HG02870 (cell line): ENCODE data around the gene OSBPL9.
A peak's percentile ranks its signal among the peaks of the same experiment; 100 is the strongest.
"Not testable (repeated sequence)": the region's sequence is repeated elsewhere in the genome, so short reads cannot be mapped to it uniquely, and the experiment has no call there.

Source experiments
- ATAC-seq: cut with Tn5 transposase; IDR thresholded peaks from one replicate; pipeline ENCODE4 v1.9.1; 2021; ENCODE audit warnings: mild to moderate bottlenecking, moderate library complexity; ENCODE audit not compliant: unreplicated experiment

Gene OSBPL9

DNA sequence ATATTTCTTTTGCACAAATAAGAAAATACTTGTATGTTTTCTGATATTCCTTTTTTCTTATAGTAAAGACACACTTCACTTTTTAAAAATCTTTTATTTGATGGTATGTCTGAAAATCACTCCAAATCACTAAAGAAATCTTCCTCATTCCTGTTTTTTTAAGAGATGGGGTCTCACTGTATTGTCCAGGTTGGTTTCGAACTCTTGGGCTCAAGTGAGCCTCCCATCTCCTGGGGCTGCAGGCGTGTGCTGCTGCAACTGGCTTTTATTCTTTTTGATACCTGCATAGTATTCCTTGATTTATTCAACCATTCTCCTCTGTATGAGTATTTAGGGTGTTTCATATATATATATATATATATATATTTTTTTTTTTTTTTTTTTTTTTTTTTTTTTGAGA is 88.1 kb downstream of the OSBPL9 start:
- ATAC-seq = no peak

DNA sequence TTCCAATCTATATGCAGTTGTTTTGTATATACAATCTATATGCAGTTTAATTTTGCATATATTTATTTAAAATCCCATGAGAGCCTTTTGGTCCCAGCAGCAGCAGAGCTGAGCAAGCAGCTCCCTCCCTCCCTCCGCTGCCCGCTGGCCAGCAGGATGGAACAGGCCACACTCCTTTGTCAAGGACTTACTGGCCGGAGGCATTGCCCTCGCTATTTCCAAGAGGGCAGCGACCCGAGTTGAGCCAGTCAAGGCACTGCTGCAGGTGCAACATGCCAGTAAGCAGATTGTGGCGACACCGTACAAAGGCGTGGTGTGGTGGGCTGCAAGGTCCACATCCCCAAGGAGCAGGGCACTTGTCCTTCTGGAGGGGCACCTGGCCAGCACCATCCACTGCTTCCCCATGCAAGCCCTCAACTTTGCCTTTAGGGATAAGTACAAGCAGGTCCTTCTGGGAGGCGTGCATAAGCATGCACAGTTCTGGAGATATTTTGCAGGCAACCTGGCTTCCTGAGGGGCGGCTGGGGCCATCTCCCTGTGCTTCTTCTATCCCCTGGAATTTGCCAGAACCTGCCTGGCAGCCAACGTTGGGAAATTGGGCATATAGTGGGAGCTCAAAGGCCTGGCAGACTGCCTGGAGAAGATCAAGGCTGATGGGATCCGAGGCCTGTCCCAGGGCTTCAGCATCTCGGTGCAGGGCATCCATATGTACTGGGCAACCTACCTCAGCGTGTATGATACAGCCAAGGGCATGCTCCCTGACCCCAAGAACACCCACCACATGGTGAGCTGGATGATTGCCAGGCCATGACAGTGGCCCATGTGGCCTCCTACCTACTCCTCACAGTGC is 92.2 kb downstream of the OSBPL9 start:
- ATAC-seq = no peak

DNA sequence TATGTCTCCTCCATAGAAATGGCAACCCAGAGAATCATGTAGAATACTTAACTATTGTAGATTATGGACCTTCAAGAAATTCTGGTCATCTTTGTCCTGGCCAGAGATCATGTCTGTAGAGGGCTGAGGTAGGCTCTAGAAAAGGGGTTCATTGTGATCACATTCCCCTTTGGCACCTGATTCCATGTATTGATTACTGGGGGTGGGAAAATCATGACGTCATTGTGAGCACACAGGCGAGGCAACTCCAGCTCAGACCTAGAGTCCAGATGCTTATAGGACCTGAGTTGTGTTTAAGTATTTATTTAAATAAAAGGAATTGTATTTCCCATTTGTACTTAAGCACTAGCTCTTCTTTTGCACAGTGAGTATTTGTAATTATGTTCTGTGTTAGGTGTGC is 93.1 kb downstream of the OSBPL9 start:
- ATAC-seq = no peak

DNA sequence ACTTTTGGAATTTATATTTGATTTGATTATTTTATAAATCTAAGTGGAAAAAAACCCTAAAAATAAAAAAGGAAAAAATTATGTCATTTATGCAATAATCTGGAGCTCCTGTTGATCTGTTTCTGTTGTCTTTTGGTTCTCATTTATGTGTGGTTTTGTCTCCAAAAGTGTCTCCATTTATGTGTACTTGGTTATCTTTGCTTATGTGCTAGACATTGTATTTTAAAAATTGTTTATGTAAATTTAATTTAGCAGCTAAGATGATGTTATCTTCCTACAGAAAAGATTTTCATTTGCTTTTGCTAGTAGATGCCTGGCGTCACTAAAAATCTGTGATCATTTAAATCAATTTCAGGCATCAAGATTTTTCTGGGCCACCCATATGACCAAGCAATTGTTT is 95.7 kb downstream of the OSBPL9 start:
- ATAC-seq = no peak

DNA sequence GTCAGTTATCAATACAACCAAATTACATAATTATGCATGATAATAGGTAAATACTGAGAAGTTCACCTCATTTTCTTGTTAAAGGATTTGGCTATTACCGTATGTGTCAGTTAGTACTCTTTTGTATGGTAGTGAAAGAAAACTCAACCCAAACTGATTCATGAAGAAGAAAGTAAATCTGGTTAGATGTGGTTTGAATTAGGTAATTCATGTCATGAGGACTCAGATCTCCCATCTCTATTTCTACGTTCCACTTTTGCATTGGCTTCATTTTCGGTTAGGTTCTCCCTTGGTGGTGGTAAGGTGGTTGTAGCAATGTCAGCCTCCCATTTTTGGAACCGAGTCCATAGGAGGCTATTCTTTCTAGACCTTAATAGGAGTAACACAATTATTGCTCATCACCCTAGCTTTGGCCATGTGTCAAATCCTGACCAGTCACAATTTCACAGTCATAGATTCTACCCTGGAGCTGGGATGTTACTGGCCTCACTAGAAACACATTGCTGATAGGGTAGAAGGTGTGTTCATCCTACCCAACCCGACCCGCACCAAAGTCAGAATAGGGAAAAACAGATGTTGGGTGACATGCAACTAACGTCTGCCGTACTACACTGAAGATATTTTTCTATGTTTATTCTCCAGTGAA is 97.6 kb downstream of the OSBPL9 start:
- ATAC-seq = no peak

DNA sequence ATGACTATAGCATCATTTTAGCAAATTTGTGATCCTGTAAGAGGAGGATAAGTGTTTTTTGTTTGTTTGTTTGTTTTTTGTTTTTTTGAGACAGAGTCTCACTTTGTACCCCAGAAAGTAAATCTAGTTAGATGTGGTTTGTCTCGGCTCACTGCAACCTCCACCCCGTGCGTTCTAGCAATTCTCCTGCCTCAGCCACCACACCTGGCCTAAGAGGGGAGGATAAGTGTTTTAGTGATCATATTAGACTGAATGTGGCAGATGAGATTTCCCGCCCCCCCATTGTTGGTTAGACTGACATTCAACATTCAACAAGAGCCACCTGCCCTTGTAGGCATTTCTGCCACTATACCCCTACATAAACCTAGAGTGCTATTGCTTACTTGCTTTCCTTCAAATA is 98.5 kb downstream of the OSBPL9 start:
- no peak for ATAC-seq

DNA sequence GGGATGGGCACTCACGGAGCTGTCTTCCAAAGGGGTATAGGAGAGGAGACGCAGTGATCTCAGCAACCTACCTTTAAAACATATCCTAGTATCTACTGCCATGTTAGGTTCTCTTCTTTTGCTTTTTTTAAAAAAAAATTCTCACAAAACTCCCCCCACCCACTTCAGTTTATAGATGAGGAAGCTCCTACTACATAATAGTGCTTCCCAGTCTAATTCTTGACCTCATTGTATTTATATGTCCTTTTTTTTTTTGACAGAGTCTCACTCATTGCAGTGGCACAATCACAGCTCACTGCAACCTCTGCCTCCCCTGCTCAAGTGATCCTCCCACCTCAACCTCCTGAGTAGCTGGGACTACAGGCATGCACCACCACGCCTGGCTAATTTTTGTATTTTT is 99.9 kb downstream of the OSBPL9 start:
- ATAC-seq = no peak

DNA sequence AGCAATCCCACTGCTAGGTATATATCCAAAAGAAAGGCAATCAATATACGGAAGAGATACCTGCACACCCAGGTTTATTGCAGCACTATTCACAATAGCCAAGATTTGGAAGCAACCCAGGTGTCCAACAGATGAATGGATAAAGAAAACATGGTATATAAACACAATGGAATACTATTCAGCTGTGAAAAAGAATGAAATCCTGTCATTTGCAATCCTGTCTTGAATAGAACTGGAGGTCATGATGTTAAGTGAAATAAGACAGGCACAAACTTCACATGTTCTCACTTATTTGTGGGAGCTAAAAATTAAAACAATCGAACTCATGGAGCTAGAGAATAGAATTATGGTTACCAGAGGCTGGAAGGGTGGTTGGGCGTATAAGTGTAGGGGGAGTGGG is 101.0 kb downstream of the OSBPL9 start:
- ATAC-seq = no peak

DNA sequence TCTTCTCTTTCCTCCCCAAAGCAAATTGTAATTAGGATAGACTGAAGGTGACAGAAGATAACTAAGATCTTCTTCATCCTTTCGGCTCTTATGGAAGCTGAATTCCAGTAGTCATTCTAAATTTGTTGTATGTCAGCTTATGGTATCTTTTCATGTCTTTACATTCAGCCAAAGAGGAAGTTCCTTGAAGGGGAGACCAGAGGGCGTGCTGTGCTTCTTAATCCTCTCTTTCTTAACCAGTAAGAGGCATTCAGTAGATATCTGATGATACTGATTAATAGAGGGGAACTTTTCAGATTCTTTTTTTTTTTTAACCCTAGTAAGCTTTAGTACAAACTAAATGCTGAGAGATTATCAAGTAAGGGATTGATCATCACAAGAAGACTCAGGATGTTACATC is 102.3 kb downstream of the OSBPL9 start:
- ATAC-seq = no peak

DNA sequence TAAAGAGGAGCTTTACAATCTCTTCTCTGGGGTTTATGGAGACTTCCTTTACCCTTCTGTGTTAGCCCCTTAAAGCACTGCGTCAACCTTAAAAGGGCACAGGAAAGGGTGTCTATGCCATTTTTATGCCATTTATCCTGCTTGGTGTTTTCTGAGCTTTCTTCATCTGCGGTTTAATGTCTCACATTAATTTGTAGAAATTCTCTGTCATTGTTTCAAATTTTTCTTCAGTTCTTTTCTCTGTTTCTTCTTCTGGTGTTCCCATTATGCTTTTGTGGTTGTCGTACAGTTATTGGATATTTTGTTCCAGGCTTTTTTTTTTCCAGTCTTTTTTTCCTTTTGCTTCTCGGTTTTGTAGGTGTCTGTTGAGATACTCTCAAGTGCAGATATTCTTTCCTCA is 107.9 kb downstream of the OSBPL9 start:
- ATAC-seq = no peak

DNA sequence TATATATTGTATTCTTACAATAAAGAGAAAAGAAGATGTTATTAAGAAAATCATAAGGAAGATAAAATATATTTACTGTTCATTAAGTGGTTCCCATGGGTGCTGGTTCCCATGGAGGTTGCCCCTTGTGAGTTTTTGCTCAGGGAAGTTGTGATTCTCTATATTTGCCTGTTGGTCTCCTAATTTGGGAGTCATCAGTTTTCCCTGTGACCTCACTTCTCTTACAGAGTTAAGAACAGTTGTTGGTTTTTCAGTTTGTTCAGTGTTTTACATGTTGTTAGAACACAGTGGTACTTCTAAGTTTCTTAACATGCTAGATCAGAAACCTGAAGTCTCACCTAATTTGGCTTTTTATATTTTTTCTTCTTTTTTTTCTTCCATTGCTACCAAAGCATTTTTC is 109.2 kb downstream of the OSBPL9 start:
- ATAC-seq = no peak

DNA sequence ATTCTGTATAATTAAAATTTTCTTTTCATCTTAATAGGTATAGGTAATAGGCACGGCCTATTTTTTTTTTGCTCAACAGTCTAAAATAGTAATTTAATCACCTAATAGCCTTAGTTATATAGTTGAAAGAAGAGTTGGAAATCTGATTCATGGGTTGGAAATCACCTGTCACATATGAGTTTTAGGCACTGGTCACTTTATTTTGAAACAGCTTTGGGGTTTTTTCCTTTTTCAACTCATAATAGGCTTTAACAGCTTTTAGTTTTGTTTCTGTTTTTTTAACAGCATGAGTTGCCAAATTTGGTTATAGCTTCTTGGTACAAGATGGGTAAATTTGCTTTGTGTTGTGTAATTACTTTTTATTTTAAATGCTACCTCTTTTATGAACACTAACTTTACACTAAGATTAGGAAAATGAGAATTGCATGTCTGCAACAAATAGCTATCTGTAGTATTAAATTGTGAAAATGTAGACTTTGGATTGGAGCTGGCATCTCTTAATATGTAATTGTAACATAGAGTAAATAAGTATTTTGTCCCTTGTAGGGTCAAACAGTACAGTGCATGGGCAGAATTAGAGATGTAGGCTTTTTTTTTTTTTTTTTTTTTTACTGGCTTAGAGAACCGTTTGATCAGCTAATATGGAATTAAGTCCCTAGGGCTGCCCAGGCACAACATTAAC is 109.8 kb downstream of the OSBPL9 start:
- ATAC-seq = no peak

DNA sequence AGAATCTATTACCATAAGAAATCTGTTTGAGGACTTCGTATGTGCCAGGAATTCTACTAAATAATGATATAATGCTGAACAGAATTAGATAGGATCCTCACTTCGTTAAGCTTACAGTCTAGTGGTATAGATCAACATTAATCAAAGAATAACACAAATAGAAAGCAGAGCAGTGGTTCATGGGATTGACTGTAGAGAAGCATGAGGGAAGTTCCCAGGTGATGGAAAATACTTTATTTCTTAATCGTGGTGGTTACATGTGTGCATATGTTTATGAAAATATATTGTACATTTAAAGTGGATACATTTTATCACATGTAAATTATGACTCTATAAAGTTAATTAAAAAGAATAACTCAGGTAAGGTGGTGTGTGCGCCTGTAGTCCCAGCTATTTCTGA is 110.5 kb downstream of the OSBPL9 start:
- no peak for ATAC-seq

DNA sequence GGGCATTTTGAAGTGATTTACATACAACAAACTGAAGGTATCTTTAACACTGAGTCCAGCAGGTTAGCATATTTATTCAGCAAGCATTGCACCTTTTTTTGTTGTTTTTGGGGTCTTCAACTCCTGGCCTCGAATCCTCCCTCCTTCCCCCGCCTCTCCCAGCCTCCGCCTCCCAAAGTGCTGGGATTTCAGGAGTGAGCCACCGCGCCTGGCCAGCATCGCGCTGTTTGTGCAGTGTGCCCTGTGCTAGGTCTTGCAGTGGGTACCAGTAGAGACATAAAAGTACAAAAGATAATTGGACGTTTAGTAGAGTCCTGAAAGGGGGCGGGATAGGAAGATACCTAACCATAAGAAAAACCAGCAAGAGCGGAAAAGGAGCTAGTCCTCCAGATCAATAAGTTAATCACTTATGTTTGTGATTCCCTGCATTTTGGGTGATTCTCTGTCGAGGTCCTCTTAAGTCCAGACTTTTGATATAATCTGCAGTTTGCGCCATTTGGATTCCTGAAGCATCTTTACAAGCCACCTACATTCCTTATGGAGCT is 111.8 kb downstream of the OSBPL9 start:
- ATAC-seq = no peak

DNA sequence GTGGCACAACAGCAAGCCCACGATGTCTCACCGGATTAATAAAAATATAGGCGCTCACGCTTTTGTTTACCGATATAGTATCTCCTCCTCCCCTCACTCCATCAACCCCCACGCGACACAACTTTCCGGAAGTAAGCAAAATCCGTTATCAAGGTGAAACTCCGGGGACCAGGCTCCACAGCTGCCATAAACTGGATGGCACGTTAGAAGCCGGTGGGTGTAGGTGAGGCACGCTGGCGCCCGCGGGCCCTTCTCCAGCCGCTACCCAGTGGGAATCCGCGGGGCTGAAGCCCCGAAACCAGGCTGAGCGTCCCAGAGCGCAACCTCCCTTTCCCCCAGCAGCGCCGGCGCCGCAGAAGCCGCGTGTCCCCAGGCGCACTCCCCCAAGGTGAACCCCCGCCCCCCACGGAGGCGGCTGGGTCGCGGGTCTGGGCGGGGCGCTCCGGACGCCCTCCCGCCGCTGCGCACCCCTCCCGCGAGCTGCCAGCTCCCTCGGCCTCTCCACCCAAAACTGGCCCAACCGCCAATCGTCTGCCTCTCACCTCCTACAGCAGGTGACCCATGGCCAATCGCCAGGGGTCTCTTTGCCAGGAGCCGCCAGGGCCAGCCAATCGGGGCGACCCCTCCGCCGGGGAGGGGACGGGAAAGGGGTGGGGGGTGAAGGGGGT is 112.4 kb downstream of the OSBPL9 start:
- peak; percentile 84 for ATAC-seq

DNA sequence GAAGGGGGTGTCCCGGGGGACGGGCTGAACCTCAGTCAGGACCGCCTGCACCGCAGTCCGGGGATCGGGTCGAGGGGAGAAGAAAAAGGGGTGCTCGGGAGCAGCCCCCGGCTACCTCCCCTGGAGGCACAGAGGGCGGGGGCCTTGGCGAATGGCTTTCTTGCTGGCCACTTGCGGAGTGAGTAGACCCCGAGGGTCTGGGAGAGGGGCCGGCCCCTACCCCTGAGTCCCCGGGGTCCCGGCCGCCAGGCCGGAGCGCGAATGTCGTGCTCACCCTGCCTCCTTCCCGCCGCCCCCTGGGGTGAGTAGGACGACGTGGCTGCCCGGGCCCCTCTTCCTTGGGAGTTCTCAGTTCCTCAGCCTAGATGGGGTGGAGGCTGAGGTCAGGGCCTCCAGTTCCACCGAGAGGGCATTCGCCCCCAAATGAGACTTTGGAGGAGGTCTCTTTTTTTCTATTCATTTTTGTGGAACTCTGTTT is 113.0 kb downstream of the OSBPL9 start:
- peak; percentile 8 for ATAC-seq

DNA sequence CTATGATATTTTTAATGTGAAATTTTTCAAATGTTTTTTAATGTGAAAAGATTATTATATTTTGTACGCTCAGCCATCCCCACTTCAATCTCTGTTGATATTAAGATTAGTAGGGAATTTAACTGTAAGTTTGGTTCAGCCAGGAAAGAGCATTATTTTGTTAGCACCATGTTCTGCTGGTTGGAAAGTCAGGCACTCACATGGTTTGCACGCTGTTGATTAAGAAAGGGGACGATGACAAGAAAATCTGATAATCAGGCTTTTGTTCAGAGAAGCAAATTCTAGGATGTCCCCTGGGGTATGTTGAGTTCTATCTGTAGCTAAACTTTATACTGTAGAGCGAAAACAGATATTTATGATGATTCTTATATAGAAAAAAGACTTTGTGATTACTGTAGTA is 115.1 kb downstream of the OSBPL9 start:
- no peak for ATAC-seq

DNA sequence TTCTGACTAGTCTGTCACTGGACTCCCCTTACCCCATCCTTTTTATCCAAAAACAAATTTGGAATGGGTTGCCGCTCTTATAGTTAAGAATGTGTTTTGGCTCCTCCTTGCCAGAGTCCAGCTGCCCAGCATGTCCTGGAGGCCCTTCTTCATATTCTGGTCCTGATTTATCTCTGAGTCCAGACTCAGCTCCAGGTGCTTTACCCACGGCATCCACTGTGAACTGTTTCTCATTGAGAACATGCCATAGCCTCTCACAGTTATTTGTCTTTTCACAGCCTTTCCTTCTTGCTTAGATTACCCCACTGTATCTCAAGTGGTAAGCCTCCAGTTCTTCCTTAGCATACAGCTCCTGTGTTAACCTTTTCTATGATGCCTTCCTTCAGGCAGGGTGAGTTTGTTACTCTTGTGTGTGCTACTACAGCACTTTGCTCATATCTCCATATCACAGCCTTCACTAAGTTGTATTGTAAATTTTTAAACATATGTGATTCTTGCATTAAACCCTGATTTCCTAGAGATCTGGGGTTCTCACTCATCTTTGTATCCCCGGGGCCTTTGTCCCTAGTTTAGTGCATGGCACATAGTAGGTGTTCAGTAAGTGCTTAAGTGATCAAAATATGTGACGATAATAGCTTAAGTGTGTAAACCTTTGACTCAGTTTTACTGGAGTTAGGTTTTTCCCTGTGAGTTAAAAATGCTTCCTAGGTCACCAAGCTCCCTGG is 116.0 kb downstream of the OSBPL9 start:
- ATAC-seq = no peak

DNA sequence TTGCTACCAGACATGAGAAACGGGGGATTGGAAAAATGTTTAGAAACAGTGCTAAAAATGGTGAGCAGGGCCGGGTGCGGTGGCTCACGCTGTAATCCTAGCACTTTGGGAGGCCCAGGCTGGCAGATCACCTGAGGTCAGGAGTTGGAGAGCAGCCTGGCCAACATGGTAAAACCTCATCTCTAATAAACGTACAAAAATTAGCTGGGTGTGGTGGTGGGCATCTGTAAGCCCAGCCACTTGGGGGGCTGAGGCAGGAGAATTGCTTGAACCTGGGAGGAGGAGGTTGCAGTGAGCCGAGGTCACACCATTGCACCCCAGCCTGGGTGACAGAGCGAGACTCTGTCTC is 116.5 kb downstream of the OSBPL9 start:
- ATAC-seq = not testable (repeated sequence)

DNA sequence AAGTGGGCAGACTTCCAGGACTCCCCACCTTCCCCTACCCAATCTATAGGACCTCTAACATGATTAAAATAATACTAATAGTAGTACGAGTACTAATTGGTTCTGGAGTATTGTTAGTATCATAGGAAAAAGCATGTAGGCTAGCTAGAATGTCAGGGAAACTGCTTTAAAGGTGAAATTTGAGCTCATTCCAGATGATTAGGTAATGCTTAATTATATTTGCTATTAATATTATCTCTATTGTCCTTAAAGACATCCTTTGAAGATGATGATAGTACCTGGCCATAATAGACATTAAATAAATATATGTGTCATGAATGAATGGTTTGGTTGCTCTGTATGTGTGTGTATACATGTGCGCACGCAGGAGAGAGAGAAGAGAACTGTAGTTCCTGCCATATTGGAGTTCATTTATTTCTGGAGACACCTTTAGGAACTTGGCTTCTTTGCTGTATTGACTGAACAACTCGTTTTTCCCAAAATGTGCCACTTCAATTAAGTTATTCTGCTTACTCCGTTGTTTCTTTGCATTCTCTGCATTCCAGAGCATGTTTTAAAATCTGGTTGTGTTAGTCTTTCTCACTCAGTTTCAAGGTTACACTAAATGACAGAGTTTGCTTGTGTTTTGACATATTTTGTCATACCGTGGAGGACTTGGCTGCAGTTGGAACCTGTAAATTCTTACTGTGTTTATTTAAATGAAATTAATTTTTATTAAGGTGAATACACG is 117.1 kb downstream of the OSBPL9 start:
- ATAC-seq = no peak
